ENCODE data around the gene VPS41. TPM values are rescaled to one million over a fixed set of nuclear protein-coding genes. Genes with fewer than 3 reads are reported as not detected.

The VPS41 gene
- total RNA-seq, 2 donors from 2014 or later: 61.1 to 64.9 TPM

DNA sequence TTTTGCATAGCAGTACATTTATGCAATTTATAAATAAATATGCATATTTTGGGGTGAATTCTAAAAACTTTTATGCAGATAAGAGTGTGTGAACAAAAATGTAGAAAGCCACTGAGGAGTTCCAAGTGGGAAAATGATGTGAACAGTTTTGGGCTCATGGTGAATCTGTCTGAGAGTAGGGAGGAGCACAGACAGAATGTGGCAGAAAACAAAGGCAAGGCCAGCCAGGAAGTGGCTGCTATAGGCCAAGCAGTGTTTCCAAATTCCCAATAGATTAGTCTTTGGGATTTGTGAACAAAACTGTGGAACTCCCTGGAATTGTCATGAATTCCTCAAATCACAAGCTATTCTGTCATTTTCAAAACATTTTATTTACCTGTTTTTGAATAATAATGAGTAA is 204.2 kb downstream of the VPS41 start:
- Mint-ChIP-seq H3K4me3 (no peak overlapping the region), H3K27ac (no peak overlapping the region), H3K36me3 (ENCODE audit: insufficient read depth in 2 of 2) (no peaks in the 10 kb centered on the region), H3K4me1 (ENCODE audit: low read depth) (peaks cover 7% of the 10 kb centered on the region), H3K27me3 (ENCODE audit: low read depth) (peaks cover 21% of the 10 kb centered on the region), H3K9me3 (no peaks in the 10 kb centered on the region)
- ATAC-seq (replicated peaks in 1 of 2) (no peak), DNase-seq (no peak)

DNA sequence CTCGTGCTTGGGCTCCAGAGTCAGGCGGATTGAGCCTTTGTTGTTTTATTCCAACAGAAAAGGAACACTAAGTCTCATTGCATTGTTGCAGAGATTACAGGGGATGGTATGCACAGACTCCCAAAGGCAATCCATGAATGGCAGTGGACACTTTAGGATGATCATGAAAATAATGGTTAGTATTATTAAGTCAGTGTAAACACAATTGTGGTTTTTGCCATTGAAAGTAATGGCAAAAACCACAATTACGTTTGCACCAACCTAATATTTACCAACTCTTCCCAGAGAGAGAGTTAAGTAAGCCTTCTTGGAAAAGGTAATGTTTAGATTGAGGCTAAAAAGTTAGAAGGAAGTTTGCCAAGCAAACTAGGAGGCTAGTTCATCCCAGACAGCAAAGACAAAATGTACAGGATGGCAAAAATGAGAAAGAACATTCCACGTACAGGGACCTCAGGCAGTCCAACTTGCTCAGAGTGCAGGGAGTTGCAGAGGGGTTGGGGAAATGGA is 204.9 kb downstream of the VPS41 start:
- H3K9me3 Mint-ChIP-seq: no peaks in the 10 kb centered on the region
- ATAC-seq (replicated peaks in 1 of 2): no peak
- no peak for DNase-seq
- H3K27ac Mint-ChIP-seq: no peak overlapping the region
- no peaks in the 10 kb centered on the region for H3K36me3 Mint-ChIP-seq (ENCODE audit: insufficient read depth in 2 of 2)
- no peak overlapping the region for H3K4me3 Mint-ChIP-seq
- peaks cover 5% of the 10 kb centered on the region for H3K4me1 Mint-ChIP-seq (ENCODE audit: low read depth)
- peaks cover 18% of the 10 kb centered on the region for H3K27me3 Mint-ChIP-seq (ENCODE audit: low read depth)

DNA sequence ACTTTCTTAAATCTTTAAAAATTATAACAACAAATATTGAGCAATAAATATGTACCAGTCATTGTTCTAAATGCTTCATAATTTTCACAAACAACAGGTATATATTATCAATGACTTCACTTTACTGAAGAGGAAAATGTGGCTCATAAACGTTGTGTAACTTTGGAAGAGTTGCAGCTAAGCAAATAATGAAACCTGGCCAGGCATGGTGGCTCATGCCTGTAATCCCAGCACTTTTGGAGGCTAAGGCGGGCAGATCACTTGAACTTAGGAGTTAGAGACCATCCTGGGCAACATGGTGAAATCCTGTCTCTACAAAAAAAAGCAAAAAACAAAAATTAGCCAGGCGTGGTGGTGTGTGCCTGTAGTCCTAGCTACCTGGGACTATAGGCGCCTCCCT is 205.9 kb downstream of the VPS41 start:
- no peaks in the 10 kb centered on the region for H3K4me1 Mint-ChIP-seq (ENCODE audit: low read depth)
- H3K27me3 Mint-ChIP-seq (ENCODE audit: low read depth): peaks cover 15% of the 10 kb centered on the region
- H3K9me3 Mint-ChIP-seq: no peaks in the 10 kb centered on the region
- no peak overlapping the region for H3K4me3 Mint-ChIP-seq
- ATAC-seq (replicated peaks in 1 of 2) (no peak), DNase-seq (no peak)
- H3K36me3 Mint-ChIP-seq (ENCODE audit: insufficient read depth in 2 of 2): no peaks in the 10 kb centered on the region
- no peak overlapping the region for H3K27ac Mint-ChIP-seq

DNA sequence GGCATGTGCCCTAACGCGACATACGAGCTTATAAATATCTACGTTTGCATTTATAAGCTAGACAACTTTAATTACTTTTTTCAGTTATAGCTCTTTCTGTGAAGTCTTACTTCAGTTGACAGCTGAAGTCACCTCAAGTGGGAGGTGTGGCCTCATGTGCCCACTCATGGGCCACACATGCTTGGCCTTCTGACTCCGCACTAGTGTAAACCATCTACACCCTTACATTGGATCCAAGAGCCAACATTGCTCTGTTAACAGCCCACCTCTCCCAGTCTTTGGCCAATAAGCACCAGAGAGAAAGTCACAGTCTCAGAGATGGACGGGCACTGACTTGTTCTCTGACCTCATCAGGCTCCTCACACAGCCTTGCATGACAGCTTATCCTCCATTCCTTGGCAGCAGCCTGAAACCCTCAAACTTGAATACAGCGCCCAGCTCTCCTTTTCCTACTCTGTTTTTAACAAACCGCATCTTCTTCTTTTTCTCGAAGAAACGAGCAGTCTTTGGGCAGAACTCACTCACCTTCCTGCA is 206.9 kb downstream of the VPS41 start:
- H3K9me3 Mint-ChIP-seq: no peaks in the 10 kb centered on the region
- H3K4me3 Mint-ChIP-seq: no peak overlapping the region
- no peak for ATAC-seq (replicated peaks in 1 of 2)
- no peaks in the 10 kb centered on the region for H3K36me3 Mint-ChIP-seq (ENCODE audit: insufficient read depth in 2 of 2)
- peaks cover 8% of the 10 kb centered on the region for H3K27me3 Mint-ChIP-seq (ENCODE audit: low read depth)
- no peak overlapping the region for H3K27ac Mint-ChIP-seq
- DNase-seq: no peak
- H3K4me1 Mint-ChIP-seq (ENCODE audit: low read depth): no peaks in the 10 kb centered on the region

DNA sequence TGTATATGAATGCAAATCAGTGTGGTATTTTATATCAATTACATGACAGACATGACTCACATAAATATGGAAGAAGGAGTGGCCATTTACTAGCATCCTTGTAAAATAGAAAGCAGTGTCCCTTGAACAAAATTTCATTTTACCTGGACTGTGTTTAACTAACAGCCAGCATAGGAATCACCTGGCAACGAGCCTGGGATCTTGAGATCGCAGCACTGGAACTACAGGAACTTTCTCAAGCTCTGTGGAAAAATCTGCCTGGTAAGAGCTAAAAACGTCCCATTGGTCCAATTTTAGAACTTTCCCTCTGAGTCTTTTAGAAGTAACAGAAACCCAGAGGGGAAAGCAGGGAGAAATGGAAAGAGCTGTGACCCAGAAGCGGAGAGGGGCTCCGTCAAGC is 208.9 kb downstream of the VPS41 start:
- Mint-ChIP-seq H3K4me1 (ENCODE audit: low read depth) (no peaks in the 10 kb centered on the region), H3K4me3 (no peak overlapping the region), H3K27ac (no peak overlapping the region), H3K36me3 (ENCODE audit: insufficient read depth in 2 of 2) (no peaks in the 10 kb centered on the region), H3K27me3 (ENCODE audit: low read depth) (peaks cover 4% of the 10 kb centered on the region), H3K9me3 (no peaks in the 10 kb centered on the region)
- no peak for DNase-seq
- no peak for ATAC-seq (replicated peaks in 1 of 2)

DNA sequence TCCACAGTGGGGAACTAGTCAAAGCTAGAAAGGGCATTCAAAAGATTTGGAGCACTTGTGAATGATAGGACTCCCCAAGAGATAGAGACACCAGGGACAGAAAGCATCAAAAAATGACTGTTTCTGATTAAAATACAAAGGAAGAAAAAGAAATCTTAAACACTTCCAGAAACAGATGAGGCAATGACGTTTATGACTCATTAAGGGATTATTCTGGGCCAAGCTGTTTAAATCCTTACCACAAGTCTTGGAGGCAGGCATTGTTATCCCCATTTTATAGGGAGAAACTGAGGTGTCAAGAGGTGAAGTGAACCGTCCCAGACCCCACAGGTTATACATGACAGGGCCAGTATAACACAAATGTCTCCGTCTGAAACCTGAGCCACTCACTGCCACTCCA is 209.5 kb downstream of the VPS41 start:
- no peaks in the 10 kb centered on the region for H3K4me1 Mint-ChIP-seq (ENCODE audit: low read depth)
- peaks cover 4% of the 10 kb centered on the region for H3K27me3 Mint-ChIP-seq (ENCODE audit: low read depth)
- no peaks in the 10 kb centered on the region for H3K36me3 Mint-ChIP-seq (ENCODE audit: insufficient read depth in 2 of 2)
- H3K27ac Mint-ChIP-seq: no peak overlapping the region
- DNase-seq (no peak), ATAC-seq (replicated peaks in 1 of 2) (no peak)
- H3K4me3 Mint-ChIP-seq: no peak overlapping the region
- H3K9me3 Mint-ChIP-seq: peaks cover 0 to 2% of the 10 kb centered on the region in 2 donors

DNA sequence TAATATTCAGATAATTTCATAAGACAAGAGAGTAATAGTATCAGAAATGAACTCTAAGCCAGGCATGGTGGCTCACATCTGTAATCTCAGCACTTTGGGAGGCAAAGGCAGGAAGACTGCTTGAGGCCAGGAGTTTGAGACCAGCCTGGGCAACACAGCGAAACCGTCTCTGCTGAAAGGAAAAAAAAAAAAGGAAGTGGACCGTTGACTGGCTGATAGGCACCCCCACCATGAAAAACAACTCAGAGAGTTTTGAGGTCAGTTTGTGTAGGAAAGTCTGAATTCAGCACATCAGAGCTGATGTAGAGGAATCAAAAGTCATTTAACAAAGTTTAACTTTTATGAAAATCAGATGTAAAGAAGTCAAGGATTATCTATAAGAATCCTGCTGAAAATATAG is 214.7 kb downstream of the VPS41 start:
- no peak overlapping the region for H3K4me3 Mint-ChIP-seq
- no peak for DNase-seq
- no peak overlapping the region for H3K27ac Mint-ChIP-seq
- no peaks in the 10 kb centered on the region for H3K36me3 Mint-ChIP-seq (ENCODE audit: insufficient read depth in 2 of 2)
- H3K27me3 Mint-ChIP-seq (ENCODE audit: low read depth): peaks cover 4% of the 10 kb centered on the region
- no peaks in the 10 kb centered on the region for H3K4me1 Mint-ChIP-seq (ENCODE audit: low read depth)
- peaks cover 0 to 2% of the 10 kb centered on the region in 2 donors for H3K9me3 Mint-ChIP-seq
- no peak for ATAC-seq (replicated peaks in 1 of 2)

DNA sequence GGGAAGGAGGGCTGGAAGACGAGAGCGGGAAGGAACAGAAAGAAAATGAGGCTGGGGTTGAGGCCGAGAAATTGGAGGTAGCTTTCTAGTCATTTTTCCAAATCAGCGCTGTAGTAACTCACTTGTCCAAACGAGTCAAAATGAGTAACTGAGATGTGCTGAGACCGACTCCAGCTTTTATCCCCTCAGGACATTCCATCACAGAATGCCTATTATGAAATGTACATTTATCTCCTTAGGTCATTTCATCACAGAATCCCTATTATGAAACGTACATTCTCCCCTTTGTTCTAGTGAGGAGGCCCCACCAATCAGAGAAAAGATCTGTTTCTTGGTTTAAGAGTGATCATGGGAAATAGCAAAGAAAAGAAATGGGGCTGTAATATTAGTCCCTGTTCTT is 222.1 kb downstream of the VPS41 start:
- Mint-ChIP-seq H3K4me1 (ENCODE audit: low read depth) (no peaks in the 10 kb centered on the region), H3K9me3 (peaks cover 2 to 3% of the 10 kb centered on the region in 2 donors), H3K27me3 (ENCODE audit: low read depth) (peaks cover 6% of the 10 kb centered on the region), H3K4me3 (no peak overlapping the region), H3K27ac (no peak overlapping the region), H3K36me3 (ENCODE audit: insufficient read depth in 2 of 2) (no peaks in the 10 kb centered on the region)
- DNase-seq (no peak), ATAC-seq (replicated peaks in 1 of 2) (no peak)

DNA sequence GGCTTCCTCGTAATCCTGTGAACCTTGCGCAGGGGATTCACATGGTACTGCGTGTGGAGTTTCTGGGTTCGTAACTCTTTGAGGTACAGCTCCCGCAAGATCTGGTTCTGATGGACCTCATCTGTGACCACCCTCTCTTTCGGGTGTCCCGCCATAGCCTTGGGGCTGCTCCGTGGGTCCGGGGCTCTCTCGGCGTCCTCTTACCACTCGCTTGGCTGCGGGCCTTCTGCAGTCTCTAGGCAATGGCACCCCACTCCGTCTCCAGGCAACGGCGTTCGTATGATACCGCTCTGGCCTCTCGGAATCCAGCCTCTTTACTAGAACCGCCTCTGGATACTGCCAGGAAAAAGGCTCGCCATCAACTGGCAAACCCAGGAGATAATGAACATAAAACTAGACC is 223.1 kb downstream of the VPS41 start:
- Mint-ChIP-seq H3K4me1 (ENCODE audit: low read depth) (no peaks in the 10 kb centered on the region), H3K9me3 (peaks cover 2 to 3% of the 10 kb centered on the region in 2 donors), H3K27ac (no peak overlapping the region), H3K4me3 (no peak overlapping the region), H3K36me3 (ENCODE audit: insufficient read depth in 2 of 2) (no peaks in the 10 kb centered on the region), H3K27me3 (ENCODE audit: low read depth) (peaks cover 6% of the 10 kb centered on the region)
- no peak for ATAC-seq (replicated peaks in 1 of 2)
- DNase-seq: no peak

DNA sequence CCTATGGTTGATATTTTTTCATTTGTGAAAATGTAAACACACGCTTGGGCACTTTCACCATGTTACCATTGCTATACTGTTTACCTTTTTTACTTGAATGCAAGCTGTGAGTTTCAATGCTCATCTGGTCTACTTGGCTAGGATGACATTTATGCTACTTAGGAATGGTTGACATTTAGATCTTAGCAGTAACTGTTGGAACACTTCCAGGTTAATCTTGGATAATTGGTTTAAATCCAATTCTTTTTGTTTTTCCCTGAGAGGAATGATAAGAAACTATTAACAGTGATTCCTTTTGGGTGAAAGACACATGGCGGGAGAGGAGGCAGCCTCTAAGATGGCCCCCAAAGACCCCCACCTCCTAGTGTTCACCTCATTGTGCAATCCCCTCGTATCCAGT is 226.4 kb downstream of the VPS41 start:
- no peak for ATAC-seq (replicated peaks in 1 of 2)
- Mint-ChIP-seq H3K27me3 (ENCODE audit: low read depth) (no peaks in the 10 kb centered on the region), H3K27ac (no peak overlapping the region), H3K36me3 (ENCODE audit: insufficient read depth in 2 of 2) (no peaks in the 10 kb centered on the region), H3K4me1 (ENCODE audit: low read depth) (no peaks in the 10 kb centered on the region), H3K9me3 (no peaks in the 10 kb centered on the region), H3K4me3 (no peak overlapping the region)
- no peak for DNase-seq

DNA sequence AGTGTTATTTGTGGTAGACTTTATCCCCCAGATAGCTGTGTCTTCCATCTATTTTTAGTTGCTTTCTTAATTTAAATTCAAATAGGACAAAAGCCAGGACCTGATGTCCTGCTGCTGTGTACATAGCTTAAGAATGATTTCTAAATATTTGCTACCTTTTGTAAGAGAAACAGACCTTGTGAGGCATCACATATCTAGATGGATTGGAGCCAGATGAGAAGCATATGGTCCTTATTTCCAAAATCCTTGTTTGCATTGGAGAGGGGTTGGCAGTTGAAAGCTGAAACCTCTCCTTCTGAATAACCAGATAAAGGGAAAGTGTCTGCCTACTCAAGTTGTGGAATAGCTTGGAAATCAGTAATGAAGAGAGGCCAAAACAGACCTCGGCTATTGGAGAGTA is 227.1 kb downstream of the VPS41 start:
- DNase-seq (no peak), ATAC-seq (replicated peaks in 1 of 2) (no peak)
- H3K27me3 Mint-ChIP-seq (ENCODE audit: low read depth): no peaks in the 10 kb centered on the region
- no peaks in the 10 kb centered on the region for H3K36me3 Mint-ChIP-seq (ENCODE audit: insufficient read depth in 2 of 2)
- no peak overlapping the region for H3K27ac Mint-ChIP-seq
- H3K9me3 Mint-ChIP-seq: no peaks in the 10 kb centered on the region
- no peak overlapping the region for H3K4me3 Mint-ChIP-seq
- no peaks in the 10 kb centered on the region for H3K4me1 Mint-ChIP-seq (ENCODE audit: low read depth)

DNA sequence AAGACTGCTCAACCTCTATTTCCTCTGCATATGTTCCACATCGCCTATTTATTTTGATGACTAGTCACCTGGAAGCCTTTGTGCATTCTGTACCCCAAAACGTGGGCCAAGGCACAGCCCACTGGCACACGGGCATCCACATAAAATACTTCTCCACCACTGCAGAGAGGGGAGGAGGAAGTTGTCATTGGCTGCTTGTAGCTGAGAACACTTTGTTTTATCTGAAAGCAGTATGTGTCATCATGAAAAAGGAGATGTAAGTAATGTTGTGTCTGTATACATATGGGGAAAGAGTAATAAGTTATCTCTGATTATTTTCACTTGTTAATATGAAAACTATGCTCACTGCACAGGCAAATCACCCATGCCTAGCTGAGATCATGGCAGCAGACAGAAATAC is 229.6 kb downstream of the VPS41 start:
- ATAC-seq (replicated peaks in 1 of 2): no peak

DNA sequence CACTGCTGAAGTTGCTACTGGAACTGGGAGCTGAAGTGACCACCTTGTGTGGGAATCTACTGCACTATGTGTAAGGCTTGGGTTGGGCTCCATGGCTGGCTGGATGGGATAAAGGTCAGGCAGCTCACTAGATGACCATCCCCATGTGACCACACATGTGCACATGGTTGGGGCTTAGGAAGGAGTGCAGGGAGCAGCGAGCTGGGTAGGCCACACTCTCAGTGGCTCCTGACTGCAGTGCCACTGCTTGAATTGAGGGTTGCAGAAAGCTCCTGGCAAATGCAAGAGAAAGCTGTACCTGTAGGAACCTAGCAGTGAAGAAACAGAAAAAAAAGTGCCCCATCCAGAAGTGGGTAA is 230.3 kb downstream of the VPS41 start:
- no peak for DNase-seq
- peaks cover 6% of the 10 kb centered on the region for H3K27me3 Mint-ChIP-seq (ENCODE audit: low read depth)
- no peaks in the 10 kb centered on the region for H3K36me3 Mint-ChIP-seq (ENCODE audit: insufficient read depth in 2 of 2)
- no peak for ATAC-seq (replicated peaks in 1 of 2)
- H3K4me1 Mint-ChIP-seq (ENCODE audit: low read depth): no peaks in the 10 kb centered on the region
- no peak overlapping the region for H3K4me3 Mint-ChIP-seq
- no peak overlapping the region for H3K27ac Mint-ChIP-seq
- H3K9me3 Mint-ChIP-seq: no peaks in the 10 kb centered on the region

More for the DNA sequence above, 229.6 kb downstream of the VPS41 start:
- DNase-seq: no peak
- Mint-ChIP-seq H3K4me1 (ENCODE audit: low read depth) (no peaks in the 10 kb centered on the region), H3K4me3 (no peak overlapping the region), H3K36me3 (ENCODE audit: insufficient read depth in 2 of 2) (no peaks in the 10 kb centered on the region), H3K27ac (no peak overlapping the region), H3K9me3 (no peaks in the 10 kb centered on the region), H3K27me3 (ENCODE audit: low read depth) (peaks cover 3% of the 10 kb centered on the region)

DNA sequence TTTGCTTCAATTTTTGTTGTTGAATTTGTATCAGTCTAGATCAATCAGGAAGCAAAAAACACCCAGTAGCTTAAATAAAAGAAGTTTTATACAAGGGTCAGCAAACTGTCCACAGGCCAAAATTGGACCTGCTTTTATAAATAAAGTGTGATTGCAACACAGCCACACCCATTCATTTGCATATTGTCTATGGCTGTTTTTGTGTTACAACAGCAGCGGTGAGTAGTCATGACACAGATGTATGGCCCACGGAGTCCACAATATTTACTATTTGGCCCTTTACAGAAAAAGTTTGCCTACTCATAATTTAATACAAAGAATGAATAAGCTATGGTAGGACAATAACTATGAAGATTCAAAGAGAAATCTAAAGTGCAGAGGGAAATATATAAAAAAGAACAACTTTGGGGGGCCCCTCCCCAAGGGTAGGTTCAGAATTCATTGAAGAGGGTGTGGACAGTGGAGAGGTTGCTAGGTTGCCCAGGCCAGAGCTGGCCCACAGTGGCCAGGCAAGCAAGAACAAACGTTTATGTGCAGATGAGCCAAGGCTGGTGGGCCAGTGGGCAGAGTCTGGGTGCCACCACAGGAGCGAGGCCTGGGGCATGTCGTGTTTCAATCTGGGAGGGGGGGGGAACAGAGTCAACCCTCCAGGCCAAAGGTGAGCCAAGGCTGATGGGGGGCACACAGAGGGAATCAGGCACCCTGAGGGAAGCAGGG is 230.9 kb downstream of the VPS41 start:
- Mint-ChIP-seq H3K4me1 (ENCODE audit: low read depth) (no peaks in the 10 kb centered on the region), H3K9me3 (no peaks in the 10 kb centered on the region), H3K36me3 (ENCODE audit: insufficient read depth in 2 of 2) (no peaks in the 10 kb centered on the region), H3K27ac (no peak overlapping the region), H3K4me3 (no peak overlapping the region), H3K27me3 (ENCODE audit: low read depth) (peaks cover 6% of the 10 kb centered on the region)
- ATAC-seq (replicated peaks in 1 of 2): no peak
- no peak for DNase-seq
